Thoracic aorta (tissue), 2 donors: ENCODE measurements around the gene SPTBN5. TPM values are rescaled to one million over a fixed set of nuclear protein-coding genes. Genes with fewer than 3 reads are reported as not detected.

ENCODE experiments used
- ATAC-seq: fragments of 150-250 bp; one replicate; pipeline ENCODE4 v1.8.0; 2017; ENCODE audit warnings: low read depth; ENCODE audit not compliant: insufficient number of reproducible peaks, low FRiP score
- DNase-seq: peaks from one replicate; pipeline ENCODE4 v3.0.0-alpha.2; 2020; ENCODE audit warnings: low spot score
- H3K27ac ChIP-seq, 2 donors: fragments of 200-600 bp; sonication (generic); 1 replicate in 1 of 2; 2 replicates in 1 of 2; pipeline ENCODE4 v1.5.1; 2016; ENCODE audit warnings: mild to moderate bottlenecking in 2 of 2, moderate library complexity in 2 of 2
- H3K27me3 ChIP-seq: fragments of 200-600 bp; sonication (generic); replicated peaks from 2 replicates; pipeline ENCODE4 v1.6.0; 2016; ENCODE audit warnings: mild to moderate bottlenecking; ENCODE audit not compliant: insufficient read depth
- H3K36me3 ChIP-seq: fragments of 200-600 bp; sonication (generic); one replicate; pipeline ENCODE4 v1.5.1; 2016
- H3K4me1 ChIP-seq, 2 donors: fragments of 200-600 bp; sonication (generic); 1 replicate in 1 of 2; 2 replicates in 1 of 2; pipeline versions ENCODE4 v1.5.1 to v1.6.0; 2016; ENCODE audit warnings: low read depth in 2 of 2, mild to moderate bottlenecking in 1 of 2; ENCODE audit not compliant: control insufficient read depth in 1 of 2
- H3K4me3 ChIP-seq: fragments of 200-600 bp; sonication (generic); 2 replicates; pipeline ENCODE4 v1.5.1; 2016; ENCODE audit warnings: mild to moderate bottlenecking
- H3K9me3 ChIP-seq: fragments of 200-600 bp; sonication (generic); 2 replicates; pipeline ENCODE4 v1.5.1; 2016
- CTCF ChIP-seq: fragments of 200-600 bp; sonication (generic); IDR thresholded peaks from one replicate; pipeline ENCODE4 v1.5.1; 2019; ENCODE audit warnings: antibody characterized with exemption
- total RNA-seq, 2 donors: library from RNA; depleted of rRNA; stranded (reverse); fragments of >200 nt; gene quantifications; one replicate each; pipeline versions ENCODE4 v1.1.0 to v1.2.3, GENCODE V29; 2016

SPTBN5 gene
- total RNA-seq, 2 donors from 2014 or later = 1.3 to 3.9 TPM

GRCh38 chr15:41881086-41881485, 12.8 kb downstream of the SPTBN5 start:
- H3K27me3 ChIP-seq = no peaks in the 10 kb centered on the region
- H3K36me3 ChIP-seq = no peaks in the 10 kb centered on the region
- H3K9me3 ChIP-seq = no peaks in the 10 kb centered on the region
- H3K27ac ChIP-seq = no peak overlapping the region
- TF ChIP-seq CTCF = no peak
- ATAC-seq = no peak
- DNase-seq = no peak
- H3K4me3 ChIP-seq = no peak overlapping the region
- peaks cover 3 to 10% of the 10 kb centered on the region in 2 donors for H3K4me1 ChIP-seq

GRCh38 chr15:41880156-41880877, 13.5 kb downstream of the SPTBN5 start:
- Histone ChIP-seq H3K36me3 (no peaks in the 10 kb centered on the region), H3K4me1 (peaks cover 3 to 10% of the 10 kb centered on the region in 2 donors), H3K27me3 (no peaks in the 10 kb centered on the region), H3K27ac (no peak overlapping the region), H3K4me3 (no peak overlapping the region), H3K9me3 (no peaks in the 10 kb centered on the region)
- no peak for ATAC-seq
- TF ChIP-seq CTCF = no peak
- no peak for DNase-seq

GRCh38 chr15:41879321-41879845, 14.5 kb downstream of the SPTBN5 start:
- Histone ChIP-seq H3K36me3 (no peaks in the 10 kb centered on the region), H3K9me3 (no peaks in the 10 kb centered on the region), H3K27ac (no peak overlapping the region), H3K4me3 (no peak overlapping the region), H3K27me3 (no peaks in the 10 kb centered on the region), H3K4me1 (peaks cover 3 to 10% of the 10 kb centered on the region in 2 donors)
- ATAC-seq (no peak), DNase-seq (no peak)
- TF ChIP-seq CTCF = no peak

DNA sequence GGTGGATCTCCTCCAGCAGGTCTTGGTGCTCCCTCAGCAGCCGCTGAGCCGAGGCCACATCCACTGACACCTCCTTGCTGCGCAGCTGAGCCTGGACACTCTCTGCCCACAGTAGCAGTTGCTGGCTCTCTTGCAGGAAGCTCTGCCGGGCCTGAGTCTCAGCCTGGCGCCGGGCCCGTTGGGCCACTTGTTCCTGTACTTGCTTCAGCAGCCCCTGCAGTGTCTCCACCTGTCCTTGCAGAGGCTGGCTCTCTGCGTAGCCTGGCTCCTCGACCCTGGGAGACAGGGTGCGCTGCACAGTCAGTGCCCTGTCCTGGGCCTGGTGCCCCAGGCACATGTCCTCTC, 15.5 kb downstream of the SPTBN5 start:
- no peaks in the 10 kb centered on the region for H3K27me3 ChIP-seq

More for the DNA sequence above, 15.5 kb downstream of the SPTBN5 start:
- H3K27ac ChIP-seq = no peak overlapping the region
- DNase-seq (no peak), ATAC-seq (no peak)
- no peaks in the 10 kb centered on the region for H3K9me3 ChIP-seq
- no peak for TF ChIP-seq CTCF
- H3K36me3 ChIP-seq = no peaks in the 10 kb centered on the region
- peaks cover 3 to 10% of the 10 kb centered on the region in 2 donors for H3K4me1 ChIP-seq
- H3K4me3 ChIP-seq = no peak overlapping the region
